Activated naive CD8-positive, alpha-beta T cell treated with anti-CD3 and anti-CD28 coated beads, Interleukin-2, amount 50 U/mL, for 24 hours (primary cell): Measurements from ENCODE around the gene LCN12.

ENCODE experiments used
- ATAC-seq: fragments of 150-1000 bp; cut with Tn5 transposase; one replicate; pipeline ENCODE4 v1.10.0; 2021
- DNase-seq: peaks from one replicate; pipeline ENCODE4 v3.0.0; 2021
- H3K27ac Mint-ChIP-seq: one replicate; pipeline ENCODE4 v1.8.0; 2021; ENCODE audit warnings: mild to moderate bottlenecking, mixed read lengths
- H3K27me3 Mint-ChIP-seq: one replicate; pipeline ENCODE4 v1.8.0; 2021; ENCODE audit warnings: mixed read lengths
- H3K36me3 Mint-ChIP-seq: one replicate; pipeline ENCODE4 v1.8.0; 2021; ENCODE audit warnings: low read depth, mixed read lengths
- H3K4me1 Mint-ChIP-seq: one replicate; pipeline ENCODE4 v1.8.0; 2021; ENCODE audit warnings: mixed read lengths
- H3K4me3 Mint-ChIP-seq: one replicate; pipeline ENCODE4 v1.8.0; 2021; ENCODE audit warnings: mild to moderate bottlenecking, moderate library complexity, mixed read lengths
- H3K9me3 Mint-ChIP-seq: one replicate; pipeline ENCODE4 v1.8.0; 2021; ENCODE audit warnings: mixed read lengths

LCN12 gene

GRCh38 chr9:136964833-136965422 is 12.9 kb downstream of the LCN12 start:
- no peak for ATAC-seq
- no peaks in the 10 kb centered on the region for H3K36me3 Mint-ChIP-seq
- peaks cover 31% of the 10 kb centered on the region for H3K4me1 Mint-ChIP-seq
- H3K4me3 Mint-ChIP-seq: no peak overlapping the region
- no peak overlapping the region for H3K27ac Mint-ChIP-seq
- H3K9me3 Mint-ChIP-seq: no peaks in the 10 kb centered on the region
- DNase-seq: no peak
- H3K27me3 Mint-ChIP-seq: no peaks in the 10 kb centered on the region

- H3K4me1 Mint-ChIP-seq: peaks cover 27% of the 10 kb centered on the region
- H3K4me3 Mint-ChIP-seq: peak overlapping the region; percentile 65
- peak; percentile 21 for ATAC-seq
- H3K36me3 Mint-ChIP-seq: no peaks in the 10 kb centered on the region
- H3K27me3 Mint-ChIP-seq: no peaks in the 10 kb centered on the region
- no peak for DNase-seq
- H3K27ac Mint-ChIP-seq: peak overlapping the region; percentile 45
- no peaks in the 10 kb centered on the region for H3K9me3 Mint-ChIP-seq
Measured at GRCh38 chr9:136965771-136966484, 13.9 kb downstream of the LCN12 start.

DNA sequence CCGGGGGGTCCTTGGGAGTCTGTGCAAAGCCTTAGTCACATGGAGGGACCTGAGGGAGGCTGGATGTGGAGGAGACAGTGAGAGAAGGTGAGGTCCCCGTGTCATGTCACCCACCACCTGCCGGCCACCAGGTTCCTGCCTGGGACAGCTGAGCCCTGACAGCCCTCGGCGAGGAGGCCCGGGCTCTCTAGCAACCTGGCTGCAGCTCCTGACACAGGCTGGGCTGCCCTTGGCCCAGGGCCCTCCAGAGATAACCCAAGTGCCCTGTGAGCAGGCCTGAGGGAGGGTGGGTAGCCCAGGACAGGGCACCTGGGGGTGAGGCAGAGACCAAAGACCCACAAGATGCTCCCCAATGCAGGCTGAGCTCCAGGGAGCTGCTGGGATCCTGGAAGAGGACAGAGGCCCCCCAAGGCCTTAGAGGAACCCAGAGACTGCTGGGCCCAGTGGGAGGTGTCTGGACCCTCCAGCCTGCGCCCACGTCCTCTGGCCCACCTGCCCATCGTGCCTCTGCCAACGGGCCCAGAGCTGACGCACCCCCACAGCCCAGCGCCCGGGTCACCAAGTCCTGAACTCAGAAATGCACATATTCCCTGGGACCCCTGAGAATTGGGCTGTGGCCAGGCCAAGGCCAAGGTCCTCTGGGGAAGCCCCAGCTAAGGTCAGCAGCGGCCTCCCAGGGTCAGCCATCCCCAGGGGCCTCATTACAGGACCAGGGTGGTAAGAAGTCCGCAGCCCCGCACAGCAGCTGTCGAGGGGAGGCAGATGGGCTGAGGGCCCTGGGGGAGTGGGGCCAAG is 16.5 kb downstream of the LCN12 start:
- DNase-seq (no peak), ATAC-seq (no peak)
- Mint-ChIP-seq H3K9me3 (no peaks in the 10 kb centered on the region), H3K36me3 (no peaks in the 10 kb centered on the region), H3K27ac (no peak overlapping the region), H3K4me1 (peaks cover 20% of the 10 kb centered on the region), H3K27me3 (no peaks in the 10 kb centered on the region), H3K4me3 (no peak overlapping the region)

- H3K9me3 Mint-ChIP-seq: no peaks in the 10 kb centered on the region
- no peak overlapping the region for H3K27ac Mint-ChIP-seq
- H3K4me3 Mint-ChIP-seq: no peak overlapping the region
- DNase-seq (no peak), ATAC-seq (no peak)
- H3K36me3 Mint-ChIP-seq: no peaks in the 10 kb centered on the region
- H3K27me3 Mint-ChIP-seq: no peaks in the 10 kb centered on the region
- H3K4me1 Mint-ChIP-seq: peaks cover 20% of the 10 kb centered on the region
Measured at GRCh38 chr9:136969150-136969549, 17.1 kb downstream of the LCN12 start.

DNA sequence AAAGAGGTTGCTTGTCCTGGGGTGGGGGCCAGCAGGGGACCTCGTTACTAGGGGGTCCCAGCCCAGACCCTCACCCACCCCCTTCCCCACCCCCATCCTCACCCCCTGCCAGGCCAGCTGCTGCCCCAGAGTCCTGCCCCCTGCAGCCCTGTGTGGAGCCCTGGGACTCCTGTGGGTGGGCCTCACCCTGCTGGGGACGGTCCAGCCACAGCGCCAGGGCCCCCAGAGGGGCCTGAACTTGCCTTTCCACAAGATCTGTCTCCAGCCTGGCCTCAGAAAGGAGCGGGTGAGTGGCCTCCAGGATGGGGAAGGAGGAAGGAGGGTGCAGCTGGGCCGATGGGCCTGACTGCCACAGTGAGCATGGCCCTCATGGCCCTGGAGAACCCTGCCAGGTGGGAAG is 17.7 kb downstream of the LCN12 start:
- no peaks in the 10 kb centered on the region for H3K36me3 Mint-ChIP-seq
- no peaks in the 10 kb centered on the region for H3K27me3 Mint-ChIP-seq
- H3K4me1 Mint-ChIP-seq: peaks cover 15% of the 10 kb centered on the region
- H3K9me3 Mint-ChIP-seq: no peaks in the 10 kb centered on the region
- ATAC-seq (no peak), DNase-seq (no peak)
- no peak overlapping the region for H3K4me3 Mint-ChIP-seq
- H3K27ac Mint-ChIP-seq: no peak overlapping the region

DNA sequence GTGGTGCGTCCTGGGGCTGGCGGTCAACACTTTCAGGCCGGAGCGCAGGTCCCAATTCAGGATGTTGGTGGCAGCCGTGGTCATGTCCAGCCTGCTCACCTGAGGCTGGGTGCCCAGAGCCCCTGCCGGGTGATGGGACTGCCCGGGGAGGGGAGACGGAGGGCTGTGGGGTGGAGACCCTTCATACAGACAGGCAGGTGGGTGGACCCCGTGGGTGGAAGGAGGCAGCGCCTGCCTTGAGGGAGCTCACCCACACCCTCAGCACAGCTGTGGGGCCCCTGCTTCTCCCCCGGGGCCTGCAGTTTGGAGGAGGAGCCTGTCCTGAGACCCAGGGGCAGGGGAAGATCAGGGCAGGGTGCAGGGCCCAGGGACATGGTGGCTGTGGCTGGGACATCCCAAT is 18.3 kb downstream of the LCN12 start:
- Mint-ChIP-seq H3K27ac (no peak overlapping the region), H3K9me3 (no peaks in the 10 kb centered on the region), H3K36me3 (no peaks in the 10 kb centered on the region), H3K4me1 (peaks cover 18% of the 10 kb centered on the region), H3K27me3 (no peaks in the 10 kb centered on the region), H3K4me3 (no peak overlapping the region)
- DNase-seq (no peak), ATAC-seq (no peak)

GRCh38 chr9:136971746-136972145 is 19.7 kb downstream of the LCN12 start:
- DNase-seq: no peak
- Mint-ChIP-seq H3K27me3 (peaks cover 2% of the 10 kb centered on the region), H3K4me3 (no peak overlapping the region), H3K4me1 (peaks cover 15% of the 10 kb centered on the region), H3K36me3 (no peaks in the 10 kb centered on the region), H3K27ac (no peak overlapping the region), H3K9me3 (no peaks in the 10 kb centered on the region)
- no peak for ATAC-seq

DNA sequence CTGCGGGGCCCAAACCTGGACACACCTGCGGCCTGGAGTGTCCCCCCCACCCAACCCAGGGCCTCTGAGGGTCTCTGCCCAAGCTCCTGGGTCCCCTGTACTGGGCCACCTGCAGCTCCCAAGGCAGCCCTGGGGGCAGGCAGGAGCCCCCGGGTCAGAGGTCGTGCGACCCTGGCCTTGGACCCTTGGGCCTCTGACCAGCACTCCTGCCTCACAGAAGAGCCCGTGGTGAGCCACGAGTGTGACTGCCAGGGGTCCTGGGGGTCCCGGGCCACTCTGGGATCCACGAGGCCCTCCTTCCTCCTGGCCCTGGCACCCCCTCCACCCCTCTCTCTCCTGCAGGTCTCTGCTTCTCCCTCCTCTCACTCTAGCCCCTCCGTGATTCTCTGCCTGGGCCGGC is 20.3 kb downstream of the LCN12 start:
- Mint-ChIP-seq H3K4me3 (no peak overlapping the region), H3K36me3 (no peaks in the 10 kb centered on the region), H3K27me3 (peaks cover 2% of the 10 kb centered on the region), H3K9me3 (no peaks in the 10 kb centered on the region), H3K27ac (no peak overlapping the region), H3K4me1 (peaks cover 15% of the 10 kb centered on the region)
- ATAC-seq (no peak), DNase-seq (no peak)

DNA sequence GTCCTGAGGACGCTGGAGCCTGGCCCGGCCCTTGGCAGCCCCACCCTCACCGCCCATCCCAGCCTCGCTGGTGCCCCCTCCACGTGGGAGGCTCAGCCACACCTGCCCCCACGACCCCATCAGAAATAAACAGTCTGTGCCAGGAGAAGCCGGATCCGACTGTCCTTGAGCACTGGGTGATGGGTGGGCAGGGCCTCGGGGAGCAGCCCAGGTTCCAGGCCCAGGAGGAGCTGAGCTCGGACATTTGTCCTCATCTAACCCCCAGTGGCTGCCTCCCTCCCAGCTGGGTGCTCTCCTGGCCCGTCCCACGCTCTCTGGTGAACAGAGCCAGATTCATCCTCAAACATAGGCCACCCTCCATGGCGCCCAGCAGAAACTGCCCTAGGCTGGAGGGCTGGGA is 20.7 kb downstream of the LCN12 start:
- DNase-seq (no peak), ATAC-seq (no peak)
- H3K27me3 Mint-ChIP-seq: peaks cover 2% of the 10 kb centered on the region
- H3K4me3 Mint-ChIP-seq: no peak overlapping the region
- H3K36me3 Mint-ChIP-seq: no peaks in the 10 kb centered on the region
- no peak overlapping the region for H3K27ac Mint-ChIP-seq
- no peaks in the 10 kb centered on the region for H3K9me3 Mint-ChIP-seq
- H3K4me1 Mint-ChIP-seq: peaks cover 15% of the 10 kb centered on the region

DNA sequence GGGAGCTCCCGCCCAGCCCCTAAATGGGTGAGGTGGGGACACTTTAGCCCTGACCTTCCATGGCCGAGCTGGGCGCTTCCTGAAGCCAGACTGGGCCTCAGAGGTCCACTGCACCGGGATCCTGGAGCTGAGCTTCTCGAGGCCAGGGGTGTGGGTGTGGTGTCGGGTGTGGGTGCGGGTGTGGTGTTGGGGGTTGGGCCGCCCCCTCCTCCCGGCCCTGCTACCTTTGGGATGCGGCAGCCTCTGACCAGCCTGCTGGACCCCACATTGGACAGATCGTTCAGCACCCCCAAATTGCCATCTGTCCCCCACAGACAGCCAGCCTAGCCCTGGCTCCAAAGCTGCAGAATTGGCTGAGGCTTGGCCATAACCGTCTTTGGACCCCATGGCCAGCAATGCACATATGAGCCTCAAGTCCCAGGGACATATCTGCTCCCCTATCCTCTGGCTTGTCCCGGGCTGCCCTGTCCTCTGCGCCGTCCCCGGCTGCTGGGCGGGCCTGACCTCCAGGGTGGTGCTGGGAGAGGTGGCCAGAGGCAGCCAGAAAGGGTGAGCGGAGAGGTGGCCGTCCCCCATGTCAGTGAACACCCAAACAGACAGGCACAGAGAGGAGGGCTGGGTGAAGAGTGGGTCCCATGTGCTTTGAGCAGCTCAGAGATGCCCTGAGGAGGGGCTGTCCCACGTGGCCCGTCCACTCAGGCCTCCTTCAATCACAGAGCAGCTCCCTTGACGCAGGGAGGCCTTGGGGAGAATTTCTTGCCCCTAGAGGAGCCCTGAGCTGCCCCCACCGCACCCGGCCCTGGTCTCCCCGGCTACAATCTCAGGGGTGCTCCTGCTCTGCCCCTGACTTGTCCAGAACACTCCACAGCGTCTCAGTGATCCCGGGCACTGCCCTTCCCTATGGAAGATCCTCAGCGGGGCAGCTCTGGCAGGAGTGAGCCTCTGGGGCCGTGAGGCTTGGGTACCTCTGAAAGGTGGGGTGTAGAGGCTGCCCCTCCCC is 21.8 kb downstream of the LCN12 start:
- Mint-ChIP-seq H3K36me3 (no peaks in the 10 kb centered on the region), H3K9me3 (no peaks in the 10 kb centered on the region), H3K4me1 (peaks cover 15% of the 10 kb centered on the region), H3K27ac (no peak overlapping the region), H3K27me3 (peaks cover 2% of the 10 kb centered on the region), H3K4me3 (no peak overlapping the region)
- DNase-seq: no peak
- ATAC-seq: no peak

- ATAC-seq (no peak), DNase-seq (no peak)
- H3K4me1 Mint-ChIP-seq: peaks cover 15% of the 10 kb centered on the region
- H3K27me3 Mint-ChIP-seq: peaks cover 2% of the 10 kb centered on the region
- no peak overlapping the region for H3K27ac Mint-ChIP-seq
- no peaks in the 10 kb centered on the region for H3K9me3 Mint-ChIP-seq
- H3K4me3 Mint-ChIP-seq: peak overlapping the region; percentile 24
- H3K36me3 Mint-ChIP-seq: no peaks in the 10 kb centered on the region
Measured at GRCh38 chr9:136974817-136975535, 22.9 kb downstream of the LCN12 start.

GRCh38 chr9:136975644-136976043 is 23.6 kb downstream of the LCN12 start:
- ATAC-seq: no peak
- peak; percentile 57 for DNase-seq
- Mint-ChIP-seq H3K27me3 (peaks cover 4% of the 10 kb centered on the region), H3K9me3 (no peaks in the 10 kb centered on the region), H3K36me3 (no peaks in the 10 kb centered on the region), H3K4me1 (peaks cover 15% of the 10 kb centered on the region), H3K27ac (no peak overlapping the region), H3K4me3 (peak overlapping the region; percentile 24)

GRCh38 chr9:136977223-136977622 is 25.1 kb downstream of the LCN12 start, which contains the start of gene PTGDS:
TSS of gene PTGDS (plus strand) at chr9:136977504. CDS start at chr9:136977579, 75 bp downstream.
- no peak for DNase-seq
- Mint-ChIP-seq H3K27ac (no peak within 1 kb of the TSS), H3K4me3 (no peak within 1 kb of the TSS), H3K27me3 (peaks cover 7% of the 10 kb centered on the region), H3K36me3 (no peaks in the 10 kb centered on the region), H3K4me1 (peaks cover 15% of the 10 kb centered on the region), H3K9me3 (no peaks in the 10 kb centered on the region)
- ATAC-seq: no peak
